Measurements from ENCODE around the gene RFPL3. TPM values are rescaled to one million over a fixed set of nuclear protein-coding genes. Genes with fewer than 3 reads are reported as not detected.

Gene RFPL3
- total RNA-seq = not detected

DNA sequence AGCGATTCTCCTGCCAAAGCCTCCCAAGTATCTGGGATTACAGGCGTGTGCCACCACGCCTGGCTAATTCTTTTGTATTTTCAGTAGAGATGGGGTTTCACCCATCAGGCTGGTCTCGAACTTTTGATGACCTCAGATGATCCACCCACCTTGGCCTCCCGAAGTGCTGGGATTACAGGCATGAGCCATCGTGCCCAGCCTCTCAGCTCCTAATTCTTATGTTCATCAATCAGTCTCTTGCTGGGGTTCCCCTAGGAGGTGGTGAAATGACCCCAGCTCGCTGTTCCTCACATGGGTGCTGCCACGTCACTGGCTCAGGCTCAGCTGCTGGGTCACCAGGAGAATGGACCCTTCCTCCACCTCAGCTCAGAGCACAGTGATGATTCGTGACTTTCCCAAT lies at the start of gene RFPL3:
Gene RFPL3, plus strand, starts transcription at position 301 of the 400 bp plus-strand sequence. CDS start 205 bp downstream, outside the sequence.

Small RNA genes lying within 50 kb of the gene (small RNA-seq; reads per million reads assigned to genes)
- not detected for gene AL021937.2
- not detected for gene IGLVIVOR22-2
- gene RF02171 = not detected
- not detected for gene RF02172

Other genes with a start within 250 kb of the RFPL3 start
- gene C22orf42, start 198.6 kb upstream of the RFPL3 start, total RNA-seq = 24.7 TPM
- 2.5 TPM for gene RFPL2, start 152.8 kb upstream of the RFPL3 start, total RNA-seq
- 0.46 TPM for gene SLC5A4, start 102.5 kb upstream of the RFPL3 start, total RNA-seq
- gene RTCB, start 54.4 kb downstream of the RFPL3 start, total RNA-seq = 81.4 TPM
- not detected for gene BPIFC, start 106.6 kb downstream of the RFPL3 start, total RNA-seq
- 73.6 TPM for gene FBXO7, start 116.9 kb downstream of the RFPL3 start, total RNA-seq

Measured in diencephalon (tissue), 1 donor.